Measurements from ENCODE around the gene TAF4.
A peak's percentile ranks its signal among the peaks of the same experiment; 100 is the strongest.

The TAF4 gene

GRCh38 chr20:62053465-62054196 is 12.1 kb downstream of the TAF4 start:
- Histone ChIP-seq H3K36me3 (ENCODE audit: control insufficient read depth, insufficient read depth, low read length) (peaks cover 3% of the 10 kb centered on the region), H4K5ac (ENCODE audit: low read length) (no peak overlapping the region), H4K8ac (ENCODE audit: low read depth, low read length) (no peak overlapping the region), H3K79me2 (ENCODE audit: control insufficient read depth, insufficient read depth, low read length) (peaks cover 83% of the 10 kb centered on the region), H3K56ac (ENCODE audit: low read length) (no peak overlapping the region), H3K18ac (ENCODE audit: low read length) (no peak overlapping the region), H2BK5ac (ENCODE audit: low read length) (no peak overlapping the region), H2BK15ac (replicated peaks; ENCODE audit: low read depth) (no peak overlapping the region), H3K79me1 (ENCODE audit: low read length) (peaks cover 35% of the 10 kb centered on the region), H3K4me3 (ENCODE audit: low read length) (no peak overlapping the region), H3K4me2 (ENCODE audit: low read length) (no peak overlapping the region), H3K27ac (ENCODE audit: low read depth, low read length) (no peak overlapping the region), H3K23ac (ENCODE audit: low read length) (no peak overlapping the region), H2BK120ac (ENCODE audit: low read depth, low read length) (no peak overlapping the region), H3K9ac (ENCODE audit: low read length) (no peak overlapping the region), H2AK5ac (ENCODE audit: low read length) (no peak overlapping the region), H3K4ac (ENCODE audit: low read depth, low read length) (no peak overlapping the region), H3K4me1 (ENCODE audit: control insufficient read depth, low read depth, low read length) (no peaks in the 10 kb centered on the region), H3K27me3 (ENCODE audit: insufficient read depth, low read length, poor library complexity) (no peaks in the 10 kb centered on the region)
- WGBS (ENCODE audit: extremely low coverage, insufficient coverage, low lambda C conversion rate), result no CpG with 5 or more reads among the region's 22 CpGs
- no peak for DNase-seq

DNA sequence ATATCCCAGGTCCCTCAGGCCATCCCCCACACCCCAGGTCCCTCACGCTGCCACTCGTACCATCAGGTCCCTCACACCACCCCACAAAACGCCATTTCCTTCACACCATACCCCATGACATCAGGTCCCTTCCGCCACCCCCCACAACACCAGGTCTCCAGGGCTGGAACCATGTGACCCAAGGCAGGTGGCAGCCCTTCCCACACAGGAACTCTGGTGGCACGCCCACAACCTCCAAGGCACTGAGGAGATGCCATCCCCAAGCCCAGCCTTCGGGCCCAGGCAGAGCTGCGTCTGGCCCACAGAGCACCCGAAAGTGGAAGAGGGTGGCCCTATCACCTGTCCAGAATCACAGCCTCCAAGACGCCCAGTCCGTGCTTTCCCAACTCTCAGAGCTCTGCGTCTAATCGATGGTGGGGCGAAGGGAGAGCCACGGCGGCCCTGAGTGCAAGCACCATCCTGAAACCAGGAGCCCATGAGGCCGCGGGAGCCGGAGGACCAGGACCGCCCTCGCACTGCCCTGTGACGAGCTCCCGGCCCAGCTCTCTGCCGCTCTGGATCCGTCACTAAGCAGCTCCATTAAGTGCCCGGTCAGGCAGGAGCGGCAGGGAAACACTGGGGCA is 12.7 kb downstream of the TAF4 start:
- H4K8ac ChIP-seq (ENCODE audit: low read depth, low read length), result no peak overlapping the region
- no peak overlapping the region for H2BK15ac ChIP-seq (replicated peaks; ENCODE audit: low read depth)
- H3K4me1 ChIP-seq (ENCODE audit: control insufficient read depth, low read depth, low read length), result no peaks in the 10 kb centered on the region
- no peak overlapping the region for H3K27ac ChIP-seq (ENCODE audit: low read depth, low read length)
- peaks cover 42% of the 10 kb centered on the region for H3K79me1 ChIP-seq (ENCODE audit: low read length)
- WGBS (ENCODE audit: extremely low coverage, insufficient coverage, low lambda C conversion rate), result 100% methylated on average over 1 of the region's 26 CpGs
- H3K4ac ChIP-seq (ENCODE audit: low read depth, low read length), result no peak overlapping the region
- H3K79me2 ChIP-seq (ENCODE audit: control insufficient read depth, insufficient read depth, low read length), result peaks cover 90% of the 10 kb centered on the region
- no peak overlapping the region for H2BK5ac ChIP-seq (ENCODE audit: low read length)
- H3K23ac ChIP-seq (ENCODE audit: low read length), result no peak overlapping the region
- no peak overlapping the region for H3K4me2 ChIP-seq (ENCODE audit: low read length)
- peaks cover 3% of the 10 kb centered on the region for H3K36me3 ChIP-seq (ENCODE audit: control insufficient read depth, insufficient read depth, low read length)
- H4K5ac ChIP-seq (ENCODE audit: low read length), result no peak overlapping the region
- no peak overlapping the region for H3K4me3 ChIP-seq (ENCODE audit: low read length)
- no peak overlapping the region for H2BK120ac ChIP-seq (ENCODE audit: low read depth, low read length)
- no peak overlapping the region for H3K56ac ChIP-seq (ENCODE audit: low read length)
- no peak for DNase-seq
- no peak overlapping the region for H2AK5ac ChIP-seq (ENCODE audit: low read length)
- H3K9ac ChIP-seq (ENCODE audit: low read length), result no peak overlapping the region
- no peak overlapping the region for H3K18ac ChIP-seq (ENCODE audit: low read length)
- no peaks in the 10 kb centered on the region for H3K27me3 ChIP-seq (ENCODE audit: insufficient read depth, low read length, poor library complexity)

DNA sequence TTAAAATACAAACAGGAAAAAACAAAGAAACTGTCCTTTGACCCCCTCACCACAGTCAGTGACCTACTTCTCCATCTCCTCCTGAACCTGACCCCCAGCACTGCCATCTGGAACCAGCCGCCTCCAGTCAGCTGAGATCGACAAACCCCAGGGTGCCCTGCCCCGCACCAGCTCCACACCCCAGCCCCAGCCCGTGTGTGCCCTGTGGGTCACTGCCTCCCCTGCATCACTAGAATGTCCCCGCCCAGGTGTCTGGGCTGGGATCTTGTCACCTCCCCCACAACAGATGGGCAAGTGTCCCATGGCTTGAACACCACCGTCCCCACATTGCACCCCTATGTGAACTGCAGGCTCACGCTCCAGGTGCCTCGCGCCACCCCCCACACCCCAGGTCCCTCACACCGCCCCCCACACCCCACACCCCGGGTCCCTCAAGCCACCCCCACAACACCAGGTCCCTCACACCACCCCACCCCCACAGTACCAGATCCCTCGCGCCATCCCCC is 13.3 kb downstream of the TAF4 start:
- no peak overlapping the region for H3K4ac ChIP-seq (ENCODE audit: low read depth, low read length)
- H3K79me2 ChIP-seq (ENCODE audit: control insufficient read depth, insufficient read depth, low read length), result peaks cover 94% of the 10 kb centered on the region
- no peak overlapping the region for H2BK5ac ChIP-seq (ENCODE audit: low read length)
- H3K36me3 ChIP-seq (ENCODE audit: control insufficient read depth, insufficient read depth, low read length), result peaks cover 3% of the 10 kb centered on the region
- no peak overlapping the region for H3K18ac ChIP-seq (ENCODE audit: low read length)
- H3K4me2 ChIP-seq (ENCODE audit: low read length), result no peak overlapping the region
- H3K79me1 ChIP-seq (ENCODE audit: low read length), result peaks cover 42% of the 10 kb centered on the region
- no peak overlapping the region for H3K4me3 ChIP-seq (ENCODE audit: low read length)
- H4K8ac ChIP-seq (ENCODE audit: low read depth, low read length), result no peak overlapping the region
- no peak overlapping the region for H2AK5ac ChIP-seq (ENCODE audit: low read length)
- H3K23ac ChIP-seq (ENCODE audit: low read length), result no peak overlapping the region
- no peak overlapping the region for H3K56ac ChIP-seq (ENCODE audit: low read length)
- H3K27ac ChIP-seq (ENCODE audit: low read depth, low read length), result no peak overlapping the region
- DNase-seq, result no peak
- no CpG with 5 or more reads among the region's 13 CpGs for WGBS (ENCODE audit: extremely low coverage, insufficient coverage, low lambda C conversion rate)
- H3K9ac ChIP-seq (ENCODE audit: low read length), result no peak overlapping the region
- no peaks in the 10 kb centered on the region for H3K4me1 ChIP-seq (ENCODE audit: control insufficient read depth, low read depth, low read length)
- H4K5ac ChIP-seq (ENCODE audit: low read length), result no peak overlapping the region
- H2BK120ac ChIP-seq (ENCODE audit: low read depth, low read length), result no peak overlapping the region
- no peak overlapping the region for H2BK15ac ChIP-seq (replicated peaks; ENCODE audit: low read depth)
- H3K27me3 ChIP-seq (ENCODE audit: insufficient read depth, low read length, poor library complexity), result no peaks in the 10 kb centered on the region

DNA sequence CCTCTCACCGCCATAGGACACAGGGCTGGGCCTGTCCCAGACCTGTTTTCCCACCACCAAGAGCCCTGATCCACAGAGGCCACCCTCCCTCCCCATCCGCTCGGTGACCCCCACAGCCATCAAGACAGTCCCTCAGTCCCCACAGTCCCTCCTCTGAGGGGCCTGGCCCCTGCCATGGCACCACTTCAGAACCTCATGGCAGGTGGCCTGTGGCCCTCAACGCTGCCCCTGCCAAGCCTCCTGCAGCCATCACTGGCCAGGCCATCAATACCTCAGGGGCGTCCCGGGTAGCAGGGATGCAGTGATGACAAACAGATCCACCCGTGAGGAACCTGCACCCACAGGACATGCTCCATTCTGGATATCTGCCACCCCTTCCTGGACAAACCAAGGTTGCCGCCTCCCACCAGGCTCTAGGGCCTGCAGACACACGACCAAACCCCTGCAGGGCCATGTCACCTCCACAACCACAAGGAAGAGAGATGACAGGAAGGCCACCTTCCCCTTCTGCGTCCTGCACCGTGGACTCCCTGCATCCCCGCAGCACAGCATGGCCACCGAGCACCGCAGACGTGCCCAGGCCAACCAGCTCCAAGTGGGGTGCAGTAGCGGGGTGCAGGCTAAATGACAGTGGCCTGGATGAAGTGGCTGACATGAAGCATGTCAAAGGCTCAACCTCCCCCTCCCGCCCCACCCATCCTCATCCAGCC is 14.0 kb downstream of the TAF4 start:
- Histone ChIP-seq H3K27me3 (ENCODE audit: insufficient read depth, low read length, poor library complexity) (no peaks in the 10 kb centered on the region), H2AK5ac (ENCODE audit: low read length) (no peak overlapping the region), H2BK15ac (replicated peaks; ENCODE audit: low read depth) (no peak overlapping the region), H3K36me3 (ENCODE audit: control insufficient read depth, insufficient read depth, low read length) (peaks cover 3% of the 10 kb centered on the region), H3K4ac (ENCODE audit: low read depth, low read length) (no peak overlapping the region), H4K5ac (ENCODE audit: low read length) (no peak overlapping the region), H3K23ac (ENCODE audit: low read length) (no peak overlapping the region), H3K79me1 (ENCODE audit: low read length) (peaks cover 42% of the 10 kb centered on the region), H3K4me3 (ENCODE audit: low read length) (no peak overlapping the region), H3K4me1 (ENCODE audit: control insufficient read depth, low read depth, low read length) (no peaks in the 10 kb centered on the region), H3K27ac (ENCODE audit: low read depth, low read length) (no peak overlapping the region), H3K18ac (ENCODE audit: low read length) (no peak overlapping the region), H3K9ac (ENCODE audit: low read length) (no peak overlapping the region), H2BK120ac (ENCODE audit: low read depth, low read length) (no peak overlapping the region), H3K4me2 (ENCODE audit: low read length) (no peak overlapping the region), H3K79me2 (ENCODE audit: control insufficient read depth, insufficient read depth, low read length) (peaks cover 93% of the 10 kb centered on the region), H3K56ac (ENCODE audit: low read length) (peak overlapping the region; percentile 7), H4K8ac (ENCODE audit: low read depth, low read length) (no peak overlapping the region), H2BK5ac (ENCODE audit: low read length) (no peak overlapping the region)
- DNase-seq, result no peak
- whole genome bisulfite sequencing (ENCODE audit: extremely low coverage, insufficient coverage, low lambda C conversion rate), result no CpG with 5 or more reads among the region's 17 CpGs

- H3K18ac ChIP-seq (ENCODE audit: low read length), result no peak overlapping the region
- H3K4me3 ChIP-seq (ENCODE audit: low read length), result no peak overlapping the region
- no CpG with 5 or more reads among the region's 16 CpGs for WGBS (ENCODE audit: extremely low coverage, insufficient coverage, low lambda C conversion rate)
- no peak for DNase-seq
- no peak overlapping the region for H2BK15ac ChIP-seq (replicated peaks; ENCODE audit: low read depth)
- no peaks in the 10 kb centered on the region for H3K4me1 ChIP-seq (ENCODE audit: control insufficient read depth, low read depth, low read length)
- peak overlapping the region; percentile 7 for H3K56ac ChIP-seq (ENCODE audit: low read length)
- no peak overlapping the region for H4K5ac ChIP-seq (ENCODE audit: low read length)
- H3K79me2 ChIP-seq (ENCODE audit: control insufficient read depth, insufficient read depth, low read length), result peaks cover 93% of the 10 kb centered on the region
- H3K9ac ChIP-seq (ENCODE audit: low read length), result no peak overlapping the region
- H3K23ac ChIP-seq (ENCODE audit: low read length), result no peak overlapping the region
- no peak overlapping the region for H4K8ac ChIP-seq (ENCODE audit: low read depth, low read length)
- no peaks in the 10 kb centered on the region for H3K27me3 ChIP-seq (ENCODE audit: insufficient read depth, low read length, poor library complexity)
- no peak overlapping the region for H3K4me2 ChIP-seq (ENCODE audit: low read length)
- H3K27ac ChIP-seq (ENCODE audit: low read depth, low read length), result no peak overlapping the region
- H2BK120ac ChIP-seq (ENCODE audit: low read depth, low read length), result no peak overlapping the region
- H2AK5ac ChIP-seq (ENCODE audit: low read length), result no peak overlapping the region
- no peak overlapping the region for H3K4ac ChIP-seq (ENCODE audit: low read depth, low read length)
- H3K79me1 ChIP-seq (ENCODE audit: low read length), result peaks cover 43% of the 10 kb centered on the region
- peaks cover 3% of the 10 kb centered on the region for H3K36me3 ChIP-seq (ENCODE audit: control insufficient read depth, insufficient read depth, low read length)
- H2BK5ac ChIP-seq (ENCODE audit: low read length), result no peak overlapping the region
Observed at GRCh38 chr20:62051144-62051543, 14.5 kb downstream of the TAF4 start.
